HUES6 (cell line): ENCODE data around the gene GPC4.
"Not testable (repeated sequence)": the region's sequence is repeated elsewhere in the genome, so short reads cannot be mapped to it uniquely, and the experiment has no call there.

Source experiments
- H3K27ac ChIP-seq: 2 replicates; pipeline ENCODE4 v1.7.0; 2013; ENCODE audit warnings: low read depth, mild to moderate bottlenecking, low read length, inconsistent platforms
- H3K27me3 ChIP-seq: 2 replicates; pipeline ENCODE4 v1.6.1; 2013; ENCODE audit warnings: low read length; ENCODE audit not compliant: control insufficient read depth, insufficient read depth
- H3K36me3 ChIP-seq: 2 replicates; pipeline ENCODE4 v1.6.1; 2013; ENCODE audit warnings: low read length; ENCODE audit not compliant: control insufficient read depth, insufficient read depth
- H3K4me1 ChIP-seq: 2 replicates; pipeline ENCODE4 v1.6.1; 2013; ENCODE audit warnings: low read length; ENCODE audit not compliant: control insufficient read depth, insufficient read depth
- H3K4me3 ChIP-seq: 2 replicates; pipeline ENCODE4 v1.5.1; 2013; ENCODE audit warnings: low read depth, low read length
- H3K9ac ChIP-seq: one replicate; pipeline ENCODE4 v1.6.1; 2013; ENCODE audit warnings: mild to moderate bottlenecking, low read length
- H3K9me3 ChIP-seq: 2 replicates; pipeline ENCODE4 v1.6.1; 2013; ENCODE audit warnings: low read depth, low read length; ENCODE audit not compliant: control insufficient read depth, insufficient read depth

The GPC4 gene

DNA sequence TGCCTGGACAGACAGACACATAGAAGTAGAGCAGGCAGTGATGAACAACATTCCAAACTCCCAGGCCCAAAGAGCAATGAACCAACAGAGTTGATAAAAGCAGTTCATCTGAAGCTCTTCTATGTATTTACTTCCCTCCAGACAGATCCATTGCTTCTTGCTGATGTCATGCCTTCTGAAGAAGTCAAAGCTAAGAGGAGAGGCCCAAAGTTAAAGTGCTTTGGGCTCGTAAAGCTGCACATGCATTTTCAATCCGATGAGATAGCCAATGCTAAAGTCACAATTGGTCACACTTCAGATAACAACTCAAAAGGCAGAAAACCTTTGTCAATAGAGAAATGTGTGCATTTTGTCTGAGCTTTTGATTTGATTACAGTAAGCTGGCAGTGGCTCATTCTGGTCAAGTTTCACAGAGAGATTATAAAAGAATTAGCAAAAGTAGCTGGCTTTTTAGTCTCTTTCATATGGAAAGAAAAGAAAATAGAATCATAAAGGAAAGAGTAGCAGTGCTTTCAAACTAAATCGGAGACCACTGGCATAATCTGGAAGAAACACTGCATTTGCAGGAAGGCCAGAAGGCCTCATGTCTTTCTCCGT is 82.0 kb downstream of the GPC4 start:
- no peak overlapping the region for H3K9ac ChIP-seq
- no peak overlapping the region for H3K4me3 ChIP-seq
- H3K27ac ChIP-seq = no peak overlapping the region
- H3K27me3 ChIP-seq = no peaks in the 10 kb centered on the region; the same call in 1 of the 2 replicates
- H3K4me1 ChIP-seq = peaks cover 34% of the 10 kb centered on the region
- peaks cover 54% of the 10 kb centered on the region for H3K36me3 ChIP-seq
- H3K9me3 ChIP-seq = no peaks in the 10 kb centered on the region

DNA sequence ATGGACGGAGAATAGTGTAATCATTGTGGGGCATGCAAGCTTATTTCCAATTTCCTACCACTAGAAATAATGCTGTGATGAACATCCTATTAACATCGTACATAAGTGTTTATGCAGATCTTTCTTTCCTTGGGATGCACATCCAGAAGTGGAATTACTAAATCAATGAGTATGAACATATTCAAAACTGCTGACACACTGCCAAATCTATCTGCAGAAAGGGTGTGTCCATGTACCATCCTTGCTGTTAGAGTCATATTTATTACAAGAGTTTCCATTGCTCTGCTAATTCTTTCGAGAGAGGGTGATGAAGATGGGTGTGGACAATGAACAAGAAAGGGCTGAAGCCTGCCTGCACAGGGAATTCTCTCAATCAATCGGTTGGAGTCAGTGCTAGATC is 82.6 kb downstream of the GPC4 start:
- Histone ChIP-seq H3K4me3 (no peak overlapping the region), H3K4me1 (peaks cover 34% of the 10 kb centered on the region), H3K9ac (no peak overlapping the region), H3K27ac (no peak overlapping the region), H3K36me3 (peaks cover 49% of the 10 kb centered on the region), H3K9me3 (no peaks in the 10 kb centered on the region), H3K27me3 (no peaks in the 10 kb centered on the region; the same call in 1 of the 2 replicates)

DNA sequence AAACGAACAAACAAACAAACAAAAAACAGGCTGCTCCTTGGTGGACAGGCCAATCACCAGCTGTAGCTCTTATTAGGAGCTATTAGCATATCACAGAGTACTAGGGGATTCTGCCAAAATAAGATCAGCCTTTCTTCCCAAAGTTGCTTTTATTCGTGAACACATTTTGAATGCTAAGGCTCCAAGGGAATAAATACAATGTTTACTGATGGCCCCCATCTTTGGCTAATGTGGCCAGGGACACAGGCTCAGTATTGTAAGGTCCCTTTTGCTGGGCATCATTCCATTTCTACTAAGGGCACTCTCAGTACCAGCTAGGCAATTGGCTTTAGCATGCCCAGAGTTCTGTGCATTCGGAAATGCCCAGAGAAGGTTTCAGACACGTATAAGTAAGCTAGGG is 84.3 kb downstream of the GPC4 start:
- H3K27ac ChIP-seq = no peak overlapping the region
- no peak overlapping the region for H3K4me3 ChIP-seq
- peaks cover 42% of the 10 kb centered on the region for H3K36me3 ChIP-seq
- no peak overlapping the region for H3K9ac ChIP-seq
- no peaks in the 10 kb centered on the region for H3K9me3 ChIP-seq
- H3K4me1 ChIP-seq = peaks cover 44% of the 10 kb centered on the region
- H3K27me3 ChIP-seq = no peaks in the 10 kb centered on the region

DNA sequence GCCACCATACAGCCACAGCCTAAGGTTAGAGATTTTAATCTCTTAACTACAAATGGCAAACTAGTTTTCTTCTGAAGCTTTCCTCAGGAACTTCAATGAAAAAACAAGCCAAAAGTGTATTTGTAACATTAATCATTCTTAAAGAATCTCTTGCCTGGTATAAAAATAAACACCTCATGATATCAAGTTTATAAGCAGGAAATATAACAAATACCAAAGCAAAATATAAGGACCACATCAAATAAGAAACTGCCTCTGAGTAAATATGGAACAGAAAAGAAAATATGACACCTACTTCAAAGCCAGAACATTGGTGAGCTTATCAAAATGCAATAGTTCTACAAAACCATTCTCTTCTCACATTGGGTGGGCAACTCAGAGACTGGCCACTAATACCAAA is 89.9 kb downstream of the GPC4 start:
- H3K9me3 ChIP-seq = no peaks in the 10 kb centered on the region
- peaks cover 48% of the 10 kb centered on the region for H3K36me3 ChIP-seq
- H3K27me3 ChIP-seq = peaks cover 3% of the 10 kb centered on the region; the same call in 1 of the 2 replicates
- H3K4me1 ChIP-seq = peaks cover 19% of the 10 kb centered on the region; the same call in 1 of the 2 replicates
- no peak overlapping the region for H3K9ac ChIP-seq
- no peak overlapping the region for H3K4me3 ChIP-seq
- H3K27ac ChIP-seq = no peak overlapping the region

DNA sequence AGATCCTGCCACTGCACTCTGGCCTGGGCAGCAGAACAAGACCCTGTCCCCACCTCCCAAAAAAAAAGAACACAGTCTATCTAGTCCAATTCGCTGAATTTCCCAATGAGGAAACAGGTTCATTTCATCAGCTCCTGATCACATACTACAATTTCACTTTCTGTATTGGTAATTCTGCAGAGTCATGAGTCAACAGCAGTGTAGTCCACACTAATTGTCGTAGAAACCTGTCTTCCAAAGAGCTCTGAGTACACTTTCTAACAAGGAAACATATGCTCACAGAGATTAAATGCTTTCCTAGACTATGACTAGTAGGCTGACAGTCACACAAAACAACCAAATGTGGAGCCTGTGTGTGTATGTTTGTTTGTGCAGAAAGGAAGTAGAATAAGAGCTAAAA is 91.9 kb downstream of the GPC4 start:
- Histone ChIP-seq H3K36me3 (peaks cover 48% of the 10 kb centered on the region), H3K4me1 (peaks cover 15% of the 10 kb centered on the region; the same call in 1 of the 2 replicates), H3K9ac (no peak overlapping the region), H3K4me3 (no peak overlapping the region), H3K9me3 (no peaks in the 10 kb centered on the region), H3K27me3 (peaks cover 3% of the 10 kb centered on the region; the same call in 1 of the 2 replicates), H3K27ac (no peak overlapping the region)

DNA sequence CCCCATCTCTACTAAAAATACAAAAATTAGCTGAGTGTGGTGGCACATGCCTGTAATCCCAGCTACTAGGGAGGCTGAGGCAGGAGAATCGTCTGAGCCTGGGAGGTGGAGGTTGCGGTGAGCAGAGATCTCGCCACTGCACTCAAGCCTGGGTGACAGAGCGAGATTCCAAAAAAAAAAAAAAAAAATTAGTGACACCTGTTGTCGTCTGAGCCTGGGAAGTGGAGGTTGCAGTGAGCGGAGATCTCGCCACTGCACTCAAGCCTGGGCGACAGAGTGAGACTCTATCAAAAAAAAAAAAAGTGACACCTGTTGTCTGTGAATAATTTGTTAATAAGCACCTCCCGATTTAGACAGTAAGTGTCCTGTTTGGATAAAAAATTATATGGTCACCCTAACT is 93.0 kb downstream of the GPC4 start:
- Histone ChIP-seq H3K36me3 (peaks cover 60% of the 10 kb centered on the region), H3K4me1 (peaks cover 12% of the 10 kb centered on the region; the same call in 1 of the 2 replicates)
- not testable (repeated sequence) for H3K9me3 ChIP-seq, H3K4me3 ChIP-seq, H3K27ac ChIP-seq, H3K27me3 ChIP-seq, H3K9ac ChIP-seq

DNA sequence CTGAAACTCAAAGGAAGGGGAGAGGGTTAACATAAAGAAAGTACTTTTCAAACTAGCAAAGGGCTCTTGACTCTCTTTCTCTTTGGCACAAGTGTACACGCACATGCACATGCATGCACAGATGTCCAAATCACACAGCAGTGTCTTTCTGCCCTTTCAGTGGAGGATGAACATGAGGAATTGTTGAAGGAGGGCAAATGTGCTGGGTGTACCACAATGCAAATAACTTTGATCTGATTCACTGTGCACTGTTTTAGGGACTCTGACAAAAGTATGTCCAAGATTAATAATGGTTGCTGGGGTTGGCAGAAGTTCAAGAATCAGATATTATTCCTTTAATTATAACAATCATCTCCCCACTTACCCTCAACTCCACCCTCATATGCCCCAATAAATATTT is 93.8 kb downstream of the GPC4 start:
- peaks cover 65% of the 10 kb centered on the region for H3K36me3 ChIP-seq
- H3K4me3 ChIP-seq = no peak overlapping the region
- peaks cover 3% of the 10 kb centered on the region; the same call in 1 of the 2 replicates for H3K27me3 ChIP-seq
- no peaks in the 10 kb centered on the region for H3K9me3 ChIP-seq
- H3K27ac ChIP-seq = no peak overlapping the region
- no peak overlapping the region for H3K9ac ChIP-seq
- H3K4me1 ChIP-seq = 0 out of 2 replicates have a peak, but pooled peaks cover 4% of the 10 kb centered on the region

DNA sequence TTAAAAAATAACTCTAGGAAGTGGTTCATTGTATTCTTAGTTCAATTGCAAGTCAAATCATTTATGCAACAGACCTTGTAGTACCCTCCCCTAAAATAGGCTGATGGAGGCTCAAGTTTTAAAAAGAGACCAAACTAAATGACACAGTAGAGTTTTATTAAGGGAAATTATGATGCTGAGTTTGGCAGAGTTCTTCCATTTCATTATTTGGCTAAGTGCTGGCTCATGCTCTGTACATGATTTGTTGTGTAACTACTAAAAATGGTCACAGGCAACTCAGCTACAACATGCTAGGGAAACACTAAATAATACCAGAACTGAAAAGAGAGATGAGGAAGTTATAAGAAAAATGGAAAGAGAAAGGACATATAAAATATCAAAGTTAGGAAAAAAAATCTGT is 101.0 kb downstream of the GPC4 start:
- Histone ChIP-seq H3K4me1 (peaks cover 38% of the 10 kb centered on the region), H3K27me3 (no peaks in the 10 kb centered on the region; the same call in 1 of the 2 replicates), H3K9ac (no peak overlapping the region), H3K9me3 (no peaks in the 10 kb centered on the region), H3K27ac (no peak overlapping the region), H3K36me3 (peaks cover 64% of the 10 kb centered on the region), H3K4me3 (no peak overlapping the region)

DNA sequence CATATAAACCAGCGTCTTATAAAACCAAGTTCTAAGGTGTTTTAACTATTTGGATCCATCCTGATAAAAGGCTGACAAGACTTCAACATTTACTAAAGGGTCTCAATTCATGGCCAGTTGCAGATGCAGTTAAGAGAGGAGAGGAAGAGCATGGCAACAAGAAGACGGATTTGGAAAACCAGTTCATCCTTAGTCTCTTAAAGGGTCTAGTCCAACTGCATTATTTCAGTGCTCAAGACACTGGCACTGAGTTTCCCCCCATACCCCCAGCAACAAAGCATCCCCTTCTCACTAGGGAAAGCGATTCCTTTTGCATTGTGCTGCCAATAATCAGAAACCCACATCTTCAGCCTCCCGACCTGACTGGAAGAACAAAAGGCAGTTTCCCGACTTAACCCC is 106.8 kb downstream of the GPC4 start:
- peak overlapping the region; percentile 49; the same call in 1 of the 2 replicates for H3K27ac ChIP-seq
- no peak overlapping the region for H3K4me3 ChIP-seq
- H3K9me3 ChIP-seq = no peaks in the 10 kb centered on the region
- H3K4me1 ChIP-seq = peaks cover 67% of the 10 kb centered on the region
- no peaks in the 10 kb centered on the region; the same call in 1 of the 2 replicates for H3K27me3 ChIP-seq
- H3K36me3 ChIP-seq = peaks cover 61% of the 10 kb centered on the region
- H3K9ac ChIP-seq = no peak overlapping the region

DNA sequence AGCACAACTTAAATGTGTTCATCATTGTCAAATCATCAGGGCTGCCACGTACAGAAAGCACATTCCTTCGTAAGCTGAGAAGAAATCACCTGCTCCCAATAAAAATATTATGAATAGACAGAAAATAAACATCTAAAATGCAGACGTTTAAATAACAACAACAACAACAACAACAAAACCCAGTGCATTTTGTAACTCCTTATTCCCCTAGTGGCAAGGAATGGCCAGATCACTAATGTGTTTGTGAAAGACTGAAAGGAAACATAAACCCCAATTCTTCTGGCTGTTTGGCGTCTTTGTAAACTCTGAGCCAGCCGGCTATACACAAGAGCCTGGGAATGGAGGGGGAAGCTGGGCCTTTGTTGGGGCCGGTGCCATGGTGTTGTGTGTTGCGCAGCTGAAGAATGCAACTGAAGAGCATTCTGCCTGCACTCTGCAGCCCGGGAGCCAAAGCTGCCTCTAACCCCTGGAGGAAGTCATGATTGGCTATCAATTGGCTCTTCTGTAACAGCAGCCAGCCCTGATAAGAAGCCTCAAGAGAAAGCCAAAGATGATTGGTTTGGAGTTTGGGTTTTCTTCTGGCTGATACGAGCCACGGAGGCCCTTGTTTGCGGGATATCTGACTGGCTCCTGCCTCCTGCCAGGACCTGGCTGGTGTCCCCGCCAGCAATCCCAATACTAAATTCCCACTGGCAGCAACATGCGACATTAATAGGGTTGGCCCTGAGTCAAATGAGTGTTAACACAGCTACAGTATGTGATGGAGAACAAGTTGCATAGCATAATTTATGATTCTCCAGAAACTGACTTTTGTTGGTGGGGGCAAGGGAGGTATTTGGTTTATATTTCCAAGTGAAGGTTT is 107.4 kb downstream of the GPC4 start:
- Histone ChIP-seq H3K9ac (peak overlapping the region; percentile 9), H3K27me3 (no peaks in the 10 kb centered on the region; the same call in 1 of the 2 replicates), H3K4me1 (peaks cover 61% of the 10 kb centered on the region), H3K9me3 (no peaks in the 10 kb centered on the region), H3K4me3 (peak overlapping the region; percentile 28), H3K27ac (peak overlapping the region; percentile 49), H3K36me3 (peaks cover 61% of the 10 kb centered on the region)

DNA sequence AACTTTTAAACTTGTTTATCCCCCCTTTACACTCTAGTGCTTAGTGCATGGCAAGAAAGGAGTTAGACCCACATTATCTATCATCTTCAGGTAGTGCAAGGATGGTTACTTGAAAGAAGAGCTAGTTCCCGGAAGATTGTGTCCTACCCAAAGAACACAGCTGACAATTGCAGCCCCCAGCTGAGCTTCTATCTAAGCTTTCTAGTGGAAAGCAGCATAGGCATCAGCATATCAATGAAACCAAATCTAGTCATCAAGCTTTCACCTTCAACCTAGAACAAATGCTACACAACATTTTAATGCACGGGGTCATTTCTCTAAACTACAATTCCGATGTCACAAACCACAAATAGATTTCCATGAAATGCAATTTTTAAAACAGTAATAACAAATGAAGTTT is 108.2 kb downstream of the GPC4 start:
- Histone ChIP-seq H3K4me1 (peaks cover 61% of the 10 kb centered on the region), H3K27ac (peak overlapping the region; percentile 49; the same call in 1 of the 2 replicates), H3K27me3 (no peaks in the 10 kb centered on the region; the same call in 1 of the 2 replicates), H3K9ac (peak overlapping the region; percentile 9), H3K36me3 (peaks cover 64% of the 10 kb centered on the region), H3K9me3 (no peaks in the 10 kb centered on the region), H3K4me3 (peak overlapping the region; percentile 28)
